Fibroblast of lung (primary cell): ENCODE measurements around the gene THAP7. TPM values are rescaled to one million over a fixed set of nuclear protein-coding genes. Genes with fewer than 3 reads are reported as not detected.

Source experiments
- DNase-seq, 2 donors: peaks; one replicate each; pipeline versions ENCODE4 v3.0.0 to v3.0.0-alpha.2; 2010; ENCODE audit warnings: low read depth in 2 of 2
- H2AFZ ChIP-seq: 2 replicates; pipeline ENCODE4 v1.5.1; 2012; ENCODE audit warnings: low read length, control low read depth, inconsistent platforms
- H3K27ac ChIP-seq: 2 replicates; pipeline ENCODE4 v1.5.1; 2011; ENCODE audit warnings: low read length, control low read depth; ENCODE audit not compliant: insufficient read depth
- H3K27me3 ChIP-seq: 2 replicates; pipeline ENCODE4 v1.5.1; 2011; ENCODE audit warnings: mild to moderate bottlenecking, low read length; ENCODE audit not compliant: control insufficient read depth, insufficient read depth
- H3K36me3 ChIP-seq: 2 replicates; pipeline ENCODE4 v1.5.1; 2011; ENCODE audit warnings: low read length; ENCODE audit not compliant: control insufficient read depth, insufficient read depth
- H3K4me1 ChIP-seq: 2 replicates; pipeline ENCODE4 v1.5.1; 2011; ENCODE audit warnings: low read length; ENCODE audit not compliant: control insufficient read depth, insufficient read depth; ENCODE audit errors: extremely low read depth
- H3K4me2 ChIP-seq: 2 replicates; pipeline ENCODE4 v1.5.1; 2011; ENCODE audit warnings: low read length, control low read depth; ENCODE audit not compliant: insufficient read depth; ENCODE audit errors: extremely low read depth
- H3K4me3 ChIP-seq, 4 experiments: fragments of 200-600 bp in 1 of 4; sonication (generic) in 1 of 4; replicated peaks in 1 of 4; 2 replicates each; pipeline ENCODE4 v1.5.1; 2011 to 2016; ENCODE audit warnings: low read length in 4 of 4, low read depth in 3 of 4, mild to moderate bottlenecking in 3 of 4, control low read depth in 2 of 4, inconsistent platforms in 1 of 4, mixed read lengths in 1 of 4; ENCODE audit not compliant: insufficient read depth in 1 of 4; ENCODE audit errors: control extremely low read depth in 1 of 4
- H3K79me2 ChIP-seq: 2 replicates; pipeline ENCODE4 v1.5.1; 2012; ENCODE audit warnings: mild to moderate bottlenecking, low read length, inconsistent platforms; ENCODE audit not compliant: control insufficient read depth, insufficient read depth
- H3K9ac ChIP-seq: 2 replicates; pipeline ENCODE4 v1.5.1; 2011; ENCODE audit warnings: mild to moderate bottlenecking, low read length, control low read depth; ENCODE audit not compliant: insufficient read depth
- H3K9me3 ChIP-seq: 2 replicates; pipeline ENCODE4 v1.5.1; 2012; ENCODE audit warnings: low read depth, low read length; ENCODE audit not compliant: control insufficient read depth, insufficient read depth
- H4K20me1 ChIP-seq: 2 replicates; pipeline ENCODE4 v1.5.1; 2011; ENCODE audit warnings: low read length; ENCODE audit not compliant: control insufficient read depth, insufficient read depth; ENCODE audit errors: extremely low read depth
- CTCF ChIP-seq, 2 donors: IDR thresholded peaks in 1 of 2; conservative IDR thresholded peaks in 1 of 2; 1 replicate in 1 of 2; 2 replicates in 1 of 2; pipeline ENCODE4 v1.5.1; 2011 to 2012; ENCODE audit warnings: low read length in 2 of 2, control low read depth in 1 of 2, inconsistent platforms in 1 of 2, low read depth in 1 of 2, mild to moderate bottlenecking in 1 of 2
- EZH2 ChIP-seq: IDR thresholded peaks from 2 replicates; pipeline ENCODE4 v1.5.1; 2012; ENCODE audit warnings: low read length, control low read depth, mild to moderate bottlenecking; ENCODE audit errors: missing control alignments
- polyA plus RNA-seq, 2 donors: library from polyadenylated mRNA; depleted of rRNA in 1 of 2; stranded (reverse) in 1 of 2; unstranded in 1 of 2; fragments of >200 nt; gene quantifications; 2 replicates each; pipeline ENCODE4 v1.2.1, GENCODE V29; 2011 to 2012; ENCODE audit warnings: missing spikeins in 1 of 2
- total RNA-seq: library from RNA; depleted of rRNA; stranded (reverse); fragments of >200 nt; gene quantifications from 2 replicates; pipeline ENCODE4 v1.2.1, GENCODE V29; 2014

THAP7 gene
- total and polyA plus RNA-seq, 2 donors (not counting 1 experiment from before 2014, with no cell fraction given) = 15.7 to 26.3 TPM

GRCh38 chr22:20966883-20967696 is 34.8 kb downstream of the THAP7 start, which contains the start of gene AIFM3:
AIFM3 (plus strand) TSS chr22:20967255; CDS start chr22:20967945, 690 bp downstream.
- Histone ChIP-seq H3K4me3 (no peak within 1 kb of the TSS), H3K9me3 (no peaks in the 10 kb centered on the region), H3K27me3 (peaks cover 5% of the 10 kb centered on the region), H3K79me2 (no peaks in the 10 kb centered on the region), H4K20me1 (no peaks in the 10 kb centered on the region), H2AFZ (no peak within 1 kb of the TSS), H3K27ac (no peak within 1 kb of the TSS), H3K9ac (no peak within 1 kb of the TSS), H3K4me2 (no peak within 1 kb of the TSS), H3K4me1 (no peaks in the 10 kb centered on the region), H3K36me3 (no peaks in the 10 kb centered on the region)
- TF ChIP-seq CTCF (conservative IDR thresholded peaks at IDR 0.05 in 1 of 2, IDR thresholded peaks at IDR 0.05 in 1 of 2; ENCODE audit: low read depth in 1 of 2, low read length in 2 of 2) (no peak), EZH2 (no peak)
- DNase-seq = no peak

- Histone ChIP-seq H3K4me3 (no peak overlapping the region), H3K27ac (no peak overlapping the region), H3K79me2 (no peaks in the 10 kb centered on the region), H3K4me1 (no peaks in the 10 kb centered on the region), H3K36me3 (no peaks in the 10 kb centered on the region), H3K9ac (no peak overlapping the region), H4K20me1 (no peaks in the 10 kb centered on the region), H3K9me3 (no peaks in the 10 kb centered on the region), H3K27me3 (peaks cover 5% of the 10 kb centered on the region), H2AFZ (no peak overlapping the region), H3K4me2 (no peak overlapping the region)
- no peak for DNase-seq
- TF ChIP-seq CTCF (conservative IDR thresholded peaks at IDR 0.05 in 1 of 2, IDR thresholded peaks at IDR 0.05 in 1 of 2; ENCODE audit: low read depth in 1 of 2, low read length in 2 of 2) = no peak
- no peak for TF ChIP-seq EZH2
These were observed 35.7 kb downstream of the THAP7 start for GRCh38 chr22:20965888-20966855.
